Stomach (tissue), 4 donors: ENCODE measurements around the gene AK5.

ENCODE experiments used
- CTCF ChIP-seq, 7 experiments: fragments of 450-650 bp in 4 of 7; fragments of 200-600 bp in 3 of 7; sonication (generic) in 3 of 7; IDR thresholded peaks; one replicate each; pipeline ENCODE4 v1.5.1; 2016 to 2019; ENCODE audit warnings: antibody characterized with exemption in 7 of 7, control low read depth in 2 of 7, mild to moderate bottlenecking in 1 of 7
- EP300 ChIP-seq: sonication (generic); formaldehyde crosslinking; IDR thresholded peaks from one replicate; pipeline ENCODE4 v1.6.1; 2017; ENCODE audit warnings: antibody characterized with exemption
- POLR2AphosphoS5 ChIP-seq, 3 donors: sonication (generic); formaldehyde crosslinking; IDR thresholded peaks; one replicate each; pipeline ENCODE4 v1.6.1; 2016; ENCODE audit warnings: antibody characterized with exemption in 3 of 3

- no peak for TF ChIP-seq CTCF (IDR thresholded peaks at IDR 0.05)
- TF ChIP-seq POLR2AphosphoS5 (IDR thresholded peaks at IDR 0.05) = no peak
- no peak for TF ChIP-seq EP300
These were observed 21.6 kb downstream of the AK5 start for GRCh38 chr1:77303387-77303786.
